GM21447 (cell line): ENCODE measurements around the gene UBE2L3.
"Not testable (repeated sequence)": the region's sequence is repeated elsewhere in the genome, so short reads cannot be mapped to it uniquely, and the experiment has no call there.

ENCODE experiments used
- ATAC-seq: cut with Tn5 transposase; IDR thresholded peaks from one replicate; pipeline ENCODE4 v1.9.1; 2021; ENCODE audit not compliant: unreplicated experiment

The UBE2L3 gene

DNA sequence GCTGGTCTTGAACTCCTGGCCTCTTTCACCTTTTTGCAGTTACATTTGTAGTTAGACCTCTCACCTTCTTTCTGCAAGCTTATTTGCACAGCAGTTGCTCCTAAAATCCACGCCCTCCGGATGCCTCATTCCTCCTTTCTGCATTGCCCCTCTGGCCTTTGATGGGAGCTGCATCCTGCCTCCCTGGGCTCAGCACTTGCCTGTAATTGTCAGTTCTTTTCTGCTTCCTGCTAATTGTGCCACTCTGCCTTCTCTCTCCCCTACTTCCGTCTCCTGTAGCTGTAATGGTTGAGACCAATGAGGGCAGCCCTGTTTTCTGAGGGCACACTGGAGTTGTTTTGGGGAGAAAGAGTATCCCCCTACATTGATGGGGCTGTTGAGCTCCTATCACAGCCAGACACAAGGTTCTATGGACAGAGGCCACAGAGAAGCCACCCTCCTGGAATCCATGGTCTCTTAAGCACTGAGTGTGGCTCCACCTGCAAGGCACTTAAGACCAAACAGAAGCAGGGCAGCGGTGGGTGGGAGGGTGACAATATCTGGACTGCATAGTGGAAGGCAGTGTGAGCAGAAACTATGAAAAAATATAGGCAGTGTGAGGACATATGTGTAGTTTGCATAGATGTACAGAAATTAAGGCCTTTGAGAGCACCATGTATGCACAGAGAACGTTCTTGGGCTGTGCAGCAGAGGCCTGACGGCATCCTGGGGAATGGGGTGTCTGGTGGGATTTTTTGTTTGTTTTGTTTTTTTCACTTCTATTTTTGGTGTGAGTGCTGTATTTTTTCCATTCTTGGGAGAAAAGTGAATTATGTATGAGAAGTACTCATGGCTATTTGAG is 31.8 kb downstream of the UBE2L3 start:
- no peak for ATAC-seq

DNA sequence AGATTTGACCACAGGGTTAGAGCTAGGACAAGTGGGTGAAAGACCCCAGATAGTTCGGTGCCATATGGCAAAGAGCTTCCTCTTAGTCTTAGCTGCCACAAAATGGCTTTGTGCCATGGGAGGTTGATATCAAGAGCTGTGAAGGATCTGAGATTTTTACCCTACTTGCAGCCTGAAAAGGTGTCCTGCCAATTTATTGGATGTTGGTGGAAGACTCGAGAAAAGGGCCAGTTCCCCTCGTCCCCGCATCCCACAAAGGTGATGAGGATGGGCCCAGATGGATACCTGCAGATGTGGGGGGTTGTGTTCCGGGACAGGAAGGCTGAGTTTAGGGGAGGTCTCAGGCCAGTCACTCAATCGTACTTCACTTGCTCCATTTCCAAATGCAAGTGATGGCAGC is 35.1 kb downstream of the UBE2L3 start:
- ATAC-seq: no peak

DNA sequence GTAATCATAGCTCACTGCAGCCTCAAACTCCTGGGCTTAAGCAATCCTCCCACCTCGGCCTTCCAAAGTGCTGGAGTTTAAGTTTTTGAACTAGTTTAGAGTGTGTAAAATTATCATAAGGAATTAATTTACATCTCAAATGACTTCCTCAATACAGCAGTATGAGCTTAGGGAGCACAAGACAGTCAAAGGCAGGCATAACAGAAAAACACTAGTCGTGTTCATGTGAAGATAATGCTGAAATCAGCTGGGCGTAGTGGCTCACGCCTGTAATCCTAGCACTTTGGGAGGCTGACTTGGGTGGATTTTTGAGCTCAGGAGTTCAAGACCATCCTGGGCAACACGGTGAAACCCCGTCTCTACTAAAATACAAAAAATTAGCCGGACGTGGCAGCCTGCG is 36.5 kb downstream of the UBE2L3 start:
- no peak for ATAC-seq

DNA sequence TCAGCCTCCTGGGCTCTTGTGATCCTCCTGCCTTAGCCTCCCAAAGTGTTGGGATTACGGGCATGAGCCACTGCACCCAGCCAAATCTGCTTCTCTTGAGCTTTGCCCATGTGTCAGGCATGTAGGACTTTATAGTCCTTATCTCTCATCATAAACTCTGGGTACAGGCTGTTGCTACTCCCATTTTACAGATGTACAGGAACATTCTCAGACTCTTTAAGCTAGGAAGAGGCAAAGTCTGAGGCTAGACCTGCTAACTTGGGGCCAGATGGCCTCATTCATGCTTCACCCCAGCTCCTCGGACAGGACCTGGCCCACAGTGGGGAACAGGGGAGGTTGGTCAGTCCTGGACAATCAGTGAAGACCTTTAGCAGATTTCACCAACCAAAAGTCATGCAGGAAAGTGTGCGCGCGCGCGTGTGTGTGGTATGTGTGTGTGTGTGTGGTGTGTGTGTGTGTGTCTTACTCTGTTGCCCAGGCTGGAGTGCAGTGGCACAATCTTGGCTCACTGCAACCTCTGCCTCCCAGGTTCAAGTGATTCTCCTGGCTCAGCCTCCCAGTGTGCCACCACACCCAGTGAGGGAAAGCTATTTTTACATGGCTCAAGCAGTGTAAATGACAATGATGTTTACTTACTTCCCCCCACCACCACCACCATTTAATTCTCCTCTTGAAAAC is 38.5 kb downstream of the UBE2L3 start:
- ATAC-seq: no peak

- ATAC-seq: no peak
Observed at GRCh38 chr22:21606775-21607174, 39.3 kb downstream of the UBE2L3 start.

DNA sequence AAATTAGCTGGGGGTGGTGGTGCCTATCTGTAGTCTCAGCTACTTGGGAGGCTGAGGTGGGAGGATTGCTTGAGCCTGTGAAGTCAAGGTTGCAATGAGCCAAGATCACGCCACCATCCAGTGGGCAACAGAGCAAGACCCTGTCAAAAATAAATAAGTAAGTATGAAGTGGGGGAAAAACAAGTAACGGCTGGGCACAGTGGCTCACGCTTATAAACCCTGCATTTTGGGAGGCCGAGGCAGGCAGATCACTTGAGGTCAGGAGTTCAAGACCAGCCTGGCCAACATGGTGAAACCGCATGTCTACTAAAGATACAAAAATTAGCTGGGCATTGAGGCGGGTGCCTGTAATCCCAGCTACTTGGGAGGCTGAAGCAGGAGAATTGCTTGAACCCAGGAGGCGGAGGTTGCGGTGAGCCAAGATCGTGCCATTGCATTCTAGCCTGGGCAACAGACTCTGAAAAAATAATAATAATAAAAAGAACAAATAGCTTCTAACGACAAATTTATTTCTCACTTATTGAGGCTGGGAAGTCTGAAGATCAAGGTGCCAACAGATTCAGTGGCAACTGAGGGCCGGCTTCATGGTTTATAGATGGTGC is 42.1 kb downstream of the UBE2L3 start:
- not testable (repeated sequence) for ATAC-seq

- no peak for ATAC-seq
Observed at GRCh38 chr22:21611210-21611977, 43.9 kb downstream of the UBE2L3 start.

DNA sequence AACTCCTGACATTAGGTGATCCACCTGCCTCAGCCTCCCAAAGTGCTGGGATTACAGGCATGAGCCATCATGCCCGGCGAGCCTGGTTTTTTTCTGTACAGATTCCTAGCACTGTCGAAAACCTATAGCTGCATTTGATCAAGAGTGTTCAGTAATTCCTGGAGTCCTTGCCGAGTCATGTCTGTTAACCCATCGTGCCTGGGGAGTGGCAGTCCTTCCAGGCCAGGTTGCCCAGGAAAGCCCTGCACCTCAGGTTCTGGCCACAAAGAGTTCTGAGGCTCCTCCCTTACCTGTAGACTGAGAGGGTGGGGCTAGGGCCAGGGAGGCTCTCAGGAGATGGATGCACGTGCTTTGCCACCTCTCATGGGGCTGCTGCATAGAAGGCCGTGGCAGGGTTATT is 45.3 kb downstream of the UBE2L3 start:
- no peak for ATAC-seq

DNA sequence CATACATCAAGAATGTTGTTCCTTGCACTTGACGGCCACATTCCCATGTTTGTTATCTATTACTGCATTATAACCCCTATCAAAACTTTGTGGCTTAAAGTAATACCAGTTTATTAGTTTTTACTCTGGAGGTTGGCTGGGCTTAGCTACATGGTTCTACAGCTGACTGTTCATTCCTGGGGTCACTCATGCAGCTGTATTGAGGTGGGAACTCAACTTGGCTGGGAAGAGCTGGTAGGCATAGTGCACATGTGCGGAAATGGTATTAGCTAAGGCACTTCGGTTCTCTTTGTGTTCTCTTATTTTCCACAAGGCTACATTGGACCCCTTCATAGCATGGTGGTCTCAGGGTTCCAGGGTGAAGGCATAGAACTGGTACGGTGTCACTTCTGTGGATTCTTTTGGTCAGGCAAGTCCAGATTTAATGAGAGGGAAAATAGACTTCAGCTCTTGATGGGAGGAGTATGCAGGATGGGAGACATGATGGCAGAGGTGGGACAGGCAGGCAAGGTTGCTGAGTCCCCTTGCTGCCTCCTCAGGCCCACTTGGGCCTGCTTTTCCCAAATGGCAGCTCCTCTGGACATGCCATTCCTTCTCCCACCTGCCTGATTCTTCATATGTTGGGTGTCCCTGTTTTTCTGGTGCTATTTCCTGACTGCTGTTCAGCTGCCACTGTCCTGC is 46.2 kb downstream of the UBE2L3 start:
- ATAC-seq: no peak

- ATAC-seq: no peak
Observed at GRCh38 chr22:21615731-21616130, 48.2 kb downstream of the UBE2L3 start.

GRCh38 chr22:21617337-21617736 is 49.8 kb downstream of the UBE2L3 start:
- ATAC-seq: not testable (repeated sequence)

DNA sequence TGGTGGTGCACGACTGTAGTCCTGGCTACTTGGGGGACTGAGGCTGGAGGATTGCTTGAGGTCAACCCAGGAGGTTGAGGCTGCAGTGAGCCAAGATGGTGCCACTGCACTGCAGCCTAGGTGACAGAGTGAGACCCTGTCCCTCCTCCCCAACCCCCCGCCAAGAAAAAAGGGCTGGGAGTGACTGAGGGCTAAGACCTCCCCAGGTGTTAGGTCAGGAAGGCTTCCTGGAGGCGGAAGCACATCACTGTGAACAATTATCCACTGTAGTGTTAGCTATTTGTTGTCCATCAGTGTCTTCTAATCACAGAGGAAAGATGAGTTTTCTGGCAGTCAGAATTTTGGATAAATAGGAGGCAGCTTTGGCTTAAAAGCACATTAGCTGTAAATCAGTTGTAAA is 53.5 kb downstream of the UBE2L3 start:
- ATAC-seq: no peak

DNA sequence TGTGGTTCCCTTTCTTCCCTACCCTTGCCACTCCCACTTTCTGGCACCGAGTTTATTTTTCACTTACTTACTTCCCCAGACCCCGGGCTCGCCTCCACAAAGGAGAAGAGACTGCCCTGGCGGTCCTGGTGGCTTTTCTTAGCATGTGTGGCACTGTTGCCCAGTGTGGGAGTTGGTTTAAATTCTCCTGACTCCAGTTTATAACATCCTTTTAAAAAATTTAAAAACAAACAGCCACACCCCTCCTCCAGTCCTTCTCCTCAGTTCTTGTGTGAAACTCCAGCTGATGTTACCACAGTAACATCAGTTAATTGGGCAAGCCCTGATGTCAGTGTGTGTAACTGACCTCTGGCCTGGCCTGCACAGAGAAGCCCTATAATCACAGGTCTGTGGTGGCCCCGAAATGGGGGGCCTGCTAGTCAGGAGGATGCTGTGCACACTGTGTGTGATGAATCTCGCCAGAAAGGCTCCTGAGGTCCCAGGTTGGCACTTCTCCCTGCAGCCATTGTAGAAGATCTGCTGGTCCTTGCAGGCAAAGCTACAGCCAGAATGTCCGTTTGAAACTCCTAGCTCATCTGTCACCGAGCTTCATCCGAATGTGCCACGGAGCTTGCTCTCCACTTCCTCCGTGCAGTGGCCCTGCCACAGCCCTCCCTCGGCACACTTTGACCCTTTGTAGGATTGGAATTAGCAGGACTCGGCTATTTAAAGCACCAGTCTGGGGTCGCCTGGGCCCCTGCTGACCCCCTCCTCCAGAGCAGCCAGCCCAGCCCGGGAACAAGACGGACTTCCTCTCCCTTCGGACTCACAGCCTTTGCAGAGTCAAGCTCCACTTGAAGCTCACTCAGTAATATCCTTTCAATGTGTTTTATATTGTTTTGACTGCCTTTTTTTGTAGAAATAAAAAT is 54.8 kb downstream of the UBE2L3 start:
- no peak for ATAC-seq

DNA sequence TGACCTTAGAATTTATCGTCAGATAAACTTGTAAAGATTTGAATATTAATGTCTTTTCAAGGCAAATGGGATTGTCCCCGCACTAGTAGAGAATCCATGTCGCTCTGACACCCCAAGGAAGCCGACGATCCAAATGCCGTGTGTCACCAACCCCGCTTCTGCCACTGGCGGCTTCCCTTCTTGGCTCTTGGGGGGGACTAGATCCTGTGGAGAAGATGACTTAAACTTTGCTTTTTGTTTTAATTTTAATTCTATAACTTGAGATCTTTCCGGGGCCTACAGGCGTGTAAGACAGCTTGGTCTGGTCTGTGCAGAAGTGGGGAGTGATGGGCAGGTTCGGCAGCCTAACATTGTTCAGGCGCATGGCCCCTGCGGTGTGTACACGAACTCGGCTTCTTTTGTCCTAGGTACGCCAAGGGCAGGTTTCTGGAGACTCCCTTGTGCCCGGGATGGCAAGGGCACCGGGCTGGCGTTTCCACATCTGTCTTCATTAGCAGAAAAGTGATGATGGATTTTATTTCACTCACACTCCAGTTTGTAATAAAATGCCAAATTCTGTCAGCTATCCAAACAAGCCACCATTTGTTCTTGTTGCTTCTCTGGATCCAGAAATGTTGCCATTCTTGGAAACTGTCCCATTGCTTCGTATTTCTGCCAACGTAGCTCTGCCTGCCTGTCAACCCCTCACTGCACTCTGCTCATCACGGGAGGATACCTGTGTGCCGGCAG is 55.6 kb downstream of the UBE2L3 start:
- ATAC-seq: no peak

GRCh38 chr22:21623648-21623970 is 56.1 kb downstream of the UBE2L3 start:
- no peak for ATAC-seq

- no peak for ATAC-seq
Observed at GRCh38 chr22:21624120-21624879, 56.8 kb downstream of the UBE2L3 start.

DNA sequence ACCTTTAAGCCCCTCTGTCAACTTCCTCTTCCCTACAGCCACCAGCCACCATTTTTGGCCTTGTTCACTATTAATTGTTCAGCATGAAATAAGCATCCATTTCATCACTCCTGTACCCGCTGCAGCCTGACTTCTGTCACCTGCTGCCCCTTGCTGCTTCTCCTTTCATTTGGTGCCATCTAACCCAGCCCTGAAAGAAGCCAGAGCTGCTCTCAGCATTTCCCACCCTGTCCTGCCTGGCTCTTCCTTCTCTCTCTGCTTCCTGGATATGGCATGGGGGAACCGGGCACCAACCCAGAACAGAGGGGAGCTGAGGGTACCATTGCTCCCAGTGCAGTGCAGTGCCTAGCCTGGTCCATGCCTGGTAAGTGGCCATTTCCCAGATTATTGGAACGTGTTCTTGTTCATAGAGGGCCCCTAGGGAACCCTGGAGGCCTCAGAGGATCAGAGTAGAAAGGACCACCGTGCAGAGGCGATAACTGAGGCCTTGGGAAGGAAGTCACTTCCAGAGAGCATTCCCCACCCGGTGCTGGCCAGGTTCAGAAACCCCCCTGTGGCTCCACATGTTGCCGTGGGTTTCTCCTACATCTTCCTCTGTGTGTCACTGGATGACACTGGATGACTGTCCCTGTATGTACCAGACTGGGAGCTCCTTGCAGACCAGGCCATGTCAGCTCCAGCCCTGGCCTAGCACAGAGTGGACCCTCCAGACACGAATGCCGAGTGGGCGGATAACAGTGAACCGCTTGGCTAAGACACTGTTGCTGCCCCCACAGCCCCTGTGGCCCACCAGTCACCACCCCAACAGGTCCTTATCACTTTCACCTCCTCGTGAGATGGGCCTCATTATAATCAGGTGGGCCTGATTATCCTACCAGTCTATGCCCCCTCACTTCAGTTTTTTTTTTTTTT is 57.6 kb downstream of the UBE2L3 start:
- no peak for ATAC-seq
